Esophagus squamous epithelium (tissue), 4 donors: ENCODE data around the gene NDRG2.

ENCODE experiments used
- CTCF ChIP-seq, 6 experiments: fragments of 450-650 bp in 4 of 6; fragments of 200-600 bp in 2 of 6; sonication (generic) in 2 of 6; IDR thresholded peaks; one replicate each; pipeline ENCODE4 v1.5.1; 2016 to 2019; ENCODE audit warnings: antibody characterized with exemption in 6 of 6, mild to moderate bottlenecking in 4 of 6, moderate library complexity in 4 of 6
- POLR2A ChIP-seq, 4 donors: fragments of 450-650 bp; IDR thresholded peaks; one replicate each; pipeline ENCODE4 v1.6.1; 2017; ENCODE audit warnings: antibody characterized with exemption in 4 of 4, mild to moderate bottlenecking in 4 of 4, moderate library complexity in 3 of 4

GRCh38 chr14:20970647-20970982 is 54.2 kb downstream of the NDRG2 start:
- no peak for TF ChIP-seq CTCF (IDR thresholded peaks at IDR 0.05)
- no peak for TF ChIP-seq POLR2A (IDR thresholded peaks at IDR 0.05)
